Brain microvascular endothelial cell (primary cell): ENCODE data around the gene LAMC1.

ENCODE experiments used
- DNase-seq: peaks from one replicate; pipeline ENCODE4 v3.0.0-alpha.2; 2020
- H3K27ac ChIP-seq: fragments of 250-450 bp; sonication (Bioruptor Pico); 2 replicates; pipeline ENCODE4 v1.5.1; 2020; ENCODE audit warnings: mild to moderate bottlenecking, moderate library complexity
- H3K27me3 ChIP-seq: fragments of 250-450 bp; sonication (Bioruptor Pico); replicated peaks from 2 replicates; pipeline ENCODE4 v1.5.1; 2020; ENCODE audit warnings: mild to moderate bottlenecking
- H3K36me3 ChIP-seq: fragments of 250-450 bp; sonication (Bioruptor Pico); replicated peaks from 2 replicates; pipeline ENCODE4 v1.5.1; 2020; ENCODE audit warnings: mild to moderate bottlenecking
- H3K4me3 ChIP-seq: 2 replicates; pipeline ENCODE4 v1.5.1; 2011; ENCODE audit warnings: low read depth, mild to moderate bottlenecking, control low read depth, low read length, moderate library complexity
- in situ Hi-C: cut with HindIII; loops from 2 replicates; pipeline ENCODE4 v1.10.0; 2017; ENCODE audit warnings: low sequenced_read_pairs, low pct_ligation_motif_present
- TF ChIP-seq, protein P1 (sequence below): IDR thresholded peaks from 2 replicates; pipeline ENCODE4 v1.5.1; 2011; ENCODE audit warnings: low read depth, mild to moderate bottlenecking, moderate library complexity, low read length, control low read depth, inconsistent platforms; ENCODE audit errors: missing control alignments

The LAMC1 gene

GRCh38 chr1:183039330-183039729 is 16.1 kb downstream of the LAMC1 start:
- no peak for DNase-seq
- in situ Hi-C loops, result no loop called here
- TF ChIP-seq, protein P1, sequence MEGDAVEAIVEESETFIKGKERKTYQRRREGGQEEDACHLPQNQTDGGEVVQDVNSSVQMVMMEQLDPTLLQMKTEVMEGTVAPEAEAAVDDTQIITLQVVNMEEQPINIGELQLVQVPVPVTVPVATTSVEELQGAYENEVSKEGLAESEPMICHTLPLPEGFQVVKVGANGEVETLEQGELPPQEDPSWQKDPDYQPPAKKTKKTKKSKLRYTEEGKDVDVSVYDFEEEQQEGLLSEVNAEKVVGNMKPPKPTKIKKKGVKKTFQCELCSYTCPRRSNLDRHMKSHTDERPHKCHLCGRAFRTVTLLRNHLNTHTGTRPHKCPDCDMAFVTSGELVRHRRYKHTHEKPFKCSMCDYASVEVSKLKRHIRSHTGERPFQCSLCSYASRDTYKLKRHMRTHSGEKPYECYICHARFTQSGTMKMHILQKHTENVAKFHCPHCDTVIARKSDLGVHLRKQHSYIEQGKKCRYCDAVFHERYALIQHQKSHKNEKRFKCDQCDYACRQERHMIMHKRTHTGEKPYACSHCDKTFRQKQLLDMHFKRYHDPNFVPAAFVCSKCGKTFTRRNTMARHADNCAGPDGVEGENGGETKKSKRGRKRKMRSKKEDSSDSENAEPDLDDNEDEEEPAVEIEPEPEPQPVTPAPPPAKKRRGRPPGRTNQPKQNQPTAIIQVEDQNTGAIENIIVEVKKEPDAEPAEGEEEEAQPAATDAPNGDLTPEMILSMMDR, result no peak
- Histone ChIP-seq H3K36me3 (peaks cover 2% of the 10 kb centered on the region), H3K4me3 (no peak overlapping the region), H3K27ac (peak overlapping the region; percentile 93), H3K27me3 (no peaks in the 10 kb centered on the region)

DNA sequence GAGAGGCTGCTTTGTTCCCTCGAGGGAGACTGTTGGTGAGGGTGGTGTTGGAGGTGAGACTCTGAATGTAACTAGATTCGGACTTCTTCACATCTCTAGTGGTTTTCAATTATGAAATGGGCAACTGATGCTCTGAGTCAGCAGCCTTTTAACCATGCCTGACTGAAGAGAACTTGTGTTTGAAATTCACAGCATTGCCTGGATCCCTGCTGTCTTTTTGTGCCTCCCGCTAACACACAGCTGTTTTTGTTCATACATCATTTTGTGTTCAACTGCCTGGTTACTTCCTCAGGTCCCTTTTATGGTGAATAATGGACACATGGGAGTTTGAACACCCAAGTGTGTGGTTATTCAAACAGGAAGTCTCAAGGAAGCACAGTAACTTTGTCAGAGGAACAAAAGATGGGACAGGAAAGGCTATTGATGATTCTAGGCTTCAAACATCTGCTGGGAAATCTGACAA is 16.8 kb downstream of the LAMC1 start:
- Histone ChIP-seq H3K27ac (peak overlapping the region; percentile 93), H3K36me3 (peaks cover 2% of the 10 kb centered on the region), H3K4me3 (no peak overlapping the region), H3K27me3 (no peaks in the 10 kb centered on the region)
- in situ Hi-C loops, result no loop called here
- TF ChIP-seq, protein P1, result no peak
- DNase-seq, result peak; percentile 91

- in situ Hi-C loops, result no loop called here
- TF ChIP-seq, protein P1, result no peak
- Histone ChIP-seq H3K27ac (peak overlapping the region; percentile 93), H3K27me3 (no peaks in the 10 kb centered on the region), H3K4me3 (no peak overlapping the region), H3K36me3 (peaks cover 2% of the 10 kb centered on the region)
- peak; percentile 59 for DNase-seq
These were observed 17.3 kb downstream of the LAMC1 start for GRCh38 chr1:183040547-183040971.

DNA sequence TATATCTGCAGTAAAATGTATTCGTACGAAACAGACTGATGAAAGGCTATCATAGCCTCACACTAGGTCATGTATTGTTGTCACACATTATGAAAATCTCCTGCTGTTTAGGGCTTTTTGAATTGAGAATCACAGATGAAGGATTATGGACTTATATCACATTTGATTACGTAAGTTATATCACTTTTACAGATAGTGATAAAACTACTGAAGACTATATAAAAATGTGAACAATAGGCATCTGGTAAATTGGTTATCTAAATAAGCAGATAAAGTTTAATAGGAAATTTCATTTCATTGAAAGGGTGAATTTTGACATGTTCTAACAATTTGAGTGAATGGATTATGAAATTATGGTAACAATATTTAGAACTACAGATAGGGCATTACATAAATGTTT is 20.0 kb downstream of the LAMC1 start:
- in situ Hi-C loops, result no loop called here
- Histone ChIP-seq H3K27me3 (no peaks in the 10 kb centered on the region), H3K36me3 (no peaks in the 10 kb centered on the region), H3K4me3 (no peak overlapping the region), H3K27ac (peak overlapping the region; percentile 93)
- no peak for DNase-seq
- TF ChIP-seq, protein P1, result no peak

- Histone ChIP-seq H3K27me3 (no peaks in the 10 kb centered on the region), H3K36me3 (no peaks in the 10 kb centered on the region), H3K4me3 (no peak overlapping the region), H3K27ac (peak overlapping the region; percentile 93)
- in situ Hi-C loops, result no loop called here
- TF ChIP-seq, protein P1, result no peak
- DNase-seq, result peak; percentile 89
These were observed 20.9 kb downstream of the LAMC1 start for GRCh38 chr1:183043872-183044854.
